BJ (cell line): ENCODE measurements around the gene MYCBPAP. TPM values are rescaled to one million over a fixed set of nuclear protein-coding genes. Genes with fewer than 3 reads are reported as not detected.
"Not testable (repeated sequence)": the region's sequence is repeated elsewhere in the genome, so short reads cannot be mapped to it uniquely, and the experiment has no call there.

ENCODE experiments used
- CTCF ChIA-PET: fragments of 350-600 bp; formaldehyde crosslinking; extraction: SDS; loops from one replicate; lab custom pipeline; 2021; ENCODE audit warnings: antibody characterized with exemption, inconsistent platforms; lab: Yijun Ruan, JAX
- POLR2A ChIA-PET: fragments of 300-600 bp; sonication (Branson Sonifier 250); formaldehyde crosslinking; extraction: SDS; loops from one replicate; lab custom pipeline; 2021; ENCODE audit warnings: antibody characterized with exemption; lab: Charles Lee
- DNase-seq: peaks from one replicate; pipeline ENCODE4 v3.0.0-alpha.2; 2011; ENCODE audit warnings: low read depth
- H3K27me3 ChIP-seq: 2 replicates; pipeline ENCODE4 v1.6.0; 2011; ENCODE audit warnings: low read length; ENCODE audit not compliant: control insufficient read depth, insufficient read depth
- H3K36me3 ChIP-seq: 2 replicates; pipeline ENCODE4 v1.5.1; 2011; ENCODE audit warnings: low read length; ENCODE audit not compliant: control insufficient read depth, insufficient read depth
- H3K4me3 ChIP-seq: 2 replicates; pipeline ENCODE4 v1.5.1; 2011; ENCODE audit warnings: low read depth, mild to moderate bottlenecking, control low read depth, low read length
- CTCF ChIP-seq: IDR thresholded peaks from 2 replicates; pipeline ENCODE4 v1.5.1; 2011; ENCODE audit warnings: low read depth, mild to moderate bottlenecking, control low read depth, inconsistent platforms, low read length, moderate library complexity; ENCODE audit not compliant: insufficient read depth
- polyA plus RNA-seq: library from polyadenylated mRNA; depleted of rRNA; stranded (reverse); fragments of >200 nt; gene quantifications from 2 replicates; pipeline ENCODE4 v1.2.3, GENCODE V29; 2011

Gene MYCBPAP
- polyA plus RNA-seq, 1 experiment, result 0.67 TPM

- peaks cover 20% of the 10 kb centered on the region for H3K27me3 ChIP-seq
- CTCF ChIA-PET, result interaction anchor here (0.9 to 1.3 kb wide), 2 partner anchors 8 to 35 kb away, joined by 3 to 4 read pairs; partner anchors contain the start of gene RSAD1
- no peak for TF ChIP-seq CTCF
- no peak for DNase-seq
- POLR2A ChIA-PET, result interaction anchor here (0.6 kb wide), 1 partner anchor 13 kb away, joined by 4 read pairs; no protein-coding TSS in a partner anchor
- no peaks in the 10 kb centered on the region; the same call in 1 of the 2 replicates for H3K36me3 ChIP-seq
- H3K4me3 ChIP-seq, result no peak overlapping the region
These were observed 37.0 kb upstream of the MYCBPAP start for GRCh38 chr17:50471009-50471905.

GRCh38 chr17:50472286-50472685 is 36.0 kb upstream of the MYCBPAP start:
- no peak for TF ChIP-seq CTCF
- CTCF ChIA-PET, result interaction anchor here (0.6 to 1.6 kb wide), 5 partner anchors 18 to 75 kb away, joined by 3 to 5 read pairs (median 4); partner anchors contain the start of gene LRRC59
- no peaks in the 10 kb centered on the region; the same call in 1 of the 2 replicates for H3K36me3 ChIP-seq
- POLR2A ChIA-PET, result no interaction called here
- H3K4me3 ChIP-seq, result no peak overlapping the region
- DNase-seq, result no peak
- H3K27me3 ChIP-seq, result peaks cover 17% of the 10 kb centered on the region

- H3K36me3 ChIP-seq, DNase-seq, H3K4me3 ChIP-seq, POLR2A ChIA-PET: not testable (repeated sequence)
- CTCF ChIA-PET, result interaction anchor here (0.6 to 1.6 kb wide), 5 partner anchors 18 to 75 kb away, joined by 3 to 5 read pairs (median 4); partner anchors contain the start of gene LRRC59
- H3K27me3 ChIP-seq, result peaks cover 13% of the 10 kb centered on the region
- TF ChIP-seq CTCF, result peak; percentile 36; the same call in 1 of the 2 replicates
These were observed 35.5 kb upstream of the MYCBPAP start for GRCh38 chr17:50472761-50473161.

- CTCF ChIA-PET, result interaction anchor here (2.0 kb wide), 1 partner anchor 9 kb away, joined by 5 read pairs; no protein-coding TSS in a partner anchor
- H3K36me3 ChIP-seq, result no peaks in the 10 kb centered on the region; the same call in 1 of the 2 replicates
- peaks cover 4% of the 10 kb centered on the region; the same call in 1 of the 2 replicates for H3K27me3 ChIP-seq
- no peak for TF ChIP-seq CTCF
- DNase-seq, result no peak
- POLR2A ChIA-PET, result no interaction called here
- H3K4me3 ChIP-seq, result no peak overlapping the region
These were observed 34.3 kb upstream of the MYCBPAP start for GRCh38 chr17:50473901-50474300.

GRCh38 chr17:50474523-50474922 is 33.7 kb upstream of the MYCBPAP start:
- POLR2A ChIA-PET, result no interaction called here
- Histone ChIP-seq H3K4me3 (no peak overlapping the region), H3K27me3 (peaks cover 2% of the 10 kb centered on the region; the same call in 1 of the 2 replicates), H3K36me3 (no peaks in the 10 kb centered on the region; the same call in 1 of the 2 replicates)
- CTCF ChIA-PET, result interaction anchor here (2.0 kb wide), 1 partner anchor 9 kb away, joined by 5 read pairs; no protein-coding TSS in a partner anchor
- DNase-seq, result no peak
- TF ChIP-seq CTCF, result no peak
